PC-9 (cell line): Measurements from ENCODE around the gene CDC5L.

Experiments
- EZH2 ChIP-seq: fragments of 200-600 bp; sonication (generic); IDR thresholded peaks from 2 replicates; pipeline ENCODE4 v1.8.0; 2017; ENCODE audit warnings: antibody characterized with exemption, low read depth
- TF ChIP-seq, protein P1 (sequence below): fragments of 200-600 bp; sonication (generic); conservative IDR thresholded peaks from 2 replicates; pipeline ENCODE4 v1.6.1; 2017; ENCODE audit warnings: mixed run types, antibody characterized with exemption, mild to moderate bottlenecking, moderate library complexity

DNA sequence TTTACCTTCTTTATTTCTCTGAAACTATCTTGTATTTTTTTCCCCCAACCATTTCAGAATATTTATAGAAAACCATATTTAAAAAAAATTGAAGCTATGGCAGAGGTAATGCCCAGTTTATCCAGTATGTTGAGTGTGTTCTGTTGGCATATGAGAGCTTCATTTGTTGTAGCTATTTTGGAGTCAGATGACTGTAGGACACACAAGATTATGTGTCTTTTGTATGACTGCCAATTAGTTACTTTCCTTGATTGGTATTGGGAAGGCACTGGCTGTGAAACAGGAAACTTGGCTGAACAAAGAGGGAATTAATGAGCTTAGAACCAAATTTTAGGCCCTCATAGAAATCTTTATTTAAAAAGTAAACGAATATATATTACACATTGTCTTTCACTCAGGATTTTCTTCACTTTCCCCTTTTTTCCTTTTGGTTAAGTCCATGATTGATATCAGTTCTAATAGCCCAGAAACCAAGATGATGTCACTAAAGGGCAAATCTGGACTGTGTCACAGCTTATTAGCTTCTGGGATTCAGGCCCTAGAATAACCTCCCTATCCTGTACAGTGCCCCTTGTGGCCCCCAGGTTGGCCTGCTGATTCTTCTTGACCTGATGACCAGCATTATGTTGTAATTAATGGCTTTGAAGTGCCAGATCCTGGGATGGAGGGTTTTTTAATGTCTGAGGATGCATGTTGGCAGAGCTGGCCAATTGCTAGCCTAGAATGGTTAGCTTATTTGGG is 10.1 kb downstream of the CDC5L start:
- TF ChIP-seq, protein P1, sequence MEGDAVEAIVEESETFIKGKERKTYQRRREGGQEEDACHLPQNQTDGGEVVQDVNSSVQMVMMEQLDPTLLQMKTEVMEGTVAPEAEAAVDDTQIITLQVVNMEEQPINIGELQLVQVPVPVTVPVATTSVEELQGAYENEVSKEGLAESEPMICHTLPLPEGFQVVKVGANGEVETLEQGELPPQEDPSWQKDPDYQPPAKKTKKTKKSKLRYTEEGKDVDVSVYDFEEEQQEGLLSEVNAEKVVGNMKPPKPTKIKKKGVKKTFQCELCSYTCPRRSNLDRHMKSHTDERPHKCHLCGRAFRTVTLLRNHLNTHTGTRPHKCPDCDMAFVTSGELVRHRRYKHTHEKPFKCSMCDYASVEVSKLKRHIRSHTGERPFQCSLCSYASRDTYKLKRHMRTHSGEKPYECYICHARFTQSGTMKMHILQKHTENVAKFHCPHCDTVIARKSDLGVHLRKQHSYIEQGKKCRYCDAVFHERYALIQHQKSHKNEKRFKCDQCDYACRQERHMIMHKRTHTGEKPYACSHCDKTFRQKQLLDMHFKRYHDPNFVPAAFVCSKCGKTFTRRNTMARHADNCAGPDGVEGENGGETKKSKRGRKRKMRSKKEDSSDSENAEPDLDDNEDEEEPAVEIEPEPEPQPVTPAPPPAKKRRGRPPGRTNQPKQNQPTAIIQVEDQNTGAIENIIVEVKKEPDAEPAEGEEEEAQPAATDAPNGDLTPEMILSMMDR: no peak
- TF ChIP-seq EZH2: no peak
